A549 (cell line): ENCODE data around the gene NR2C2. TPM values are rescaled to one million over a fixed set of nuclear protein-coding genes. Genes with fewer than 3 reads are reported as not detected.

Experiments
- ATAC-seq, 2 experiments: fragments of 200-7000 bp in 1 of 2; fragments of >200 bp in 1 of 2; cut with Nextera tagmentation in 1 of 2; cut with Tn5 transposase in 1 of 2; 3 replicates each; pipeline versions ENCODE4 v1.8.0 to v1.9.1; 2018 to 2020; ENCODE audit warnings: mild to moderate bottlenecking in 1 of 2, moderate library complexity in 1 of 2
- CTCF ChIA-PET: fragments of 300-600 bp; sonication (Branson Sonifier 250); formaldehyde crosslinking; extraction: SDS; loops from one replicate; lab custom pipeline; 2021; ENCODE audit warnings: antibody characterized with exemption, inconsistent platforms; lab: Yijun Ruan, JAX
- POLR2A ChIA-PET: fragments of 350-600 bp; formaldehyde crosslinking; extraction: SDS; loops from one replicate; lab custom pipeline; 2021; ENCODE audit warnings: antibody characterized with exemption, inconsistent platforms; lab: Yijun Ruan, JAX
- DNase-seq, 2 experiments: peaks; one replicate each; pipeline versions ENCODE4 v3.0.0 to v3.0.0-alpha.2; 2011 to 2016; ENCODE audit warnings: low read depth in 1 of 2, low spot score in 1 of 2
- FAIRE-seq: peaks from 2 replicates; lab custom pipeline; 2011; peaks lifted over from hg19 to GRCh38; lab: Jason Lieb, UNC
- H3K27ac ChIP-seq, 2 experiments: fragments of >200 bp; sonication (Bioruptor Twin); formaldehyde crosslinking; 3 replicates each; pipeline ENCODE4 v1.5.1; 2016 to 2017
- H3K4me1 ChIP-seq: fragments of >200 bp; sonication (Bioruptor Twin); formaldehyde crosslinking; 3 replicates; pipeline ENCODE4 v1.6.1; 2016
- H3K4me2 ChIP-seq: fragments of >200 bp; sonication (Bioruptor Twin); formaldehyde crosslinking; 3 replicates; pipeline ENCODE4 v1.6.1; 2016
- H3K4me3 ChIP-seq: fragments of >200 bp; sonication (Bioruptor Twin); formaldehyde crosslinking; 3 replicates; pipeline ENCODE4 v1.5.1; 2016
- H3K9me3 ChIP-seq: fragments of >200 bp; sonication (Bioruptor Twin); formaldehyde crosslinking; 3 replicates; pipeline ENCODE4 v1.6.1; 2016
- CBX2 ChIP-seq: fragments of 200-600 bp; sonication (generic); IDR thresholded peaks from 2 replicates; pipeline ENCODE4 v1.6.1; 2016; ENCODE audit warnings: low read depth, mild to moderate bottlenecking, borderline replicate concordance
- EHMT2 ChIP-seq: fragments of 200-600 bp; sonication (generic); IDR thresholded peaks from 2 replicates; pipeline ENCODE4 v1.6.1; 2016; ENCODE audit warnings: antibody characterized with exemption, low read depth, mild to moderate bottlenecking, moderate library complexity
- EP300 ChIP-seq, 2 experiments: fragments of >200 bp; sonication (Bioruptor Twin); formaldehyde crosslinking; IDR thresholded peaks; 2 replicates in 1 of 2; 3 replicates in 1 of 2; pipeline ENCODE4 v1.6.1; 2016 to 2017
- FOSL2 ChIP-seq, 2 experiments: fragments of 450-650 bp in 1 of 2; fragments of >200 bp in 1 of 2; sonication (Bioruptor Twin) in 1 of 2; formaldehyde crosslinking; IDR thresholded peaks; 2 replicates each; pipeline versions ENCODE4 v1.5.0 to v1.6.1; 2016 to 2020; ENCODE audit warnings: mild to moderate bottlenecking in 1 of 2, moderate library complexity in 1 of 2
- FOXS1 ChIP-seq: fragments of 250-450 bp; sonication (Bioruptor Pico); IDR thresholded peaks from 2 replicates; pipeline ENCODE4 v1.5.0; 2020; ENCODE audit warnings: mild to moderate bottlenecking, moderate library complexity
- HDAC2 ChIP-seq: fragments of 200-600 bp; sonication (generic); IDR thresholded peaks from 2 replicates; pipeline ENCODE4 v1.6.1; 2016
- HOXB5 ChIP-seq: fragments of 250-450 bp; sonication (Bioruptor Pico); IDR thresholded peaks from 2 replicates; pipeline ENCODE4 v1.5.0; 2020; ENCODE audit warnings: mild to moderate bottlenecking, moderate library complexity
- JUNB ChIP-seq: fragments of >200 bp; sonication (Bioruptor Twin); formaldehyde crosslinking; IDR thresholded peaks from 2 replicates; pipeline ENCODE4 v1.6.1; 2016
- KDM1A ChIP-seq: fragments of 200-600 bp; sonication (generic); IDR thresholded peaks from 2 replicates; pipeline ENCODE4 v1.6.1; 2016; ENCODE audit warnings: low read depth, mild to moderate bottlenecking
- MAFK ChIP-seq: fragments of 450-650 bp; IDR thresholded peaks from 2 replicates; pipeline ENCODE4 v1.6.1; 2014; ENCODE audit not compliant: partially characterized antibody
- MAX ChIP-seq: IDR thresholded peaks from 2 replicates; pipeline ENCODE4 v1.6.1; 2012
- NR3C1 ChIP-seq: fragments of >200 bp; sonication (Bioruptor Twin); formaldehyde crosslinking; IDR thresholded peaks from 3 replicates; pipeline ENCODE4 v1.6.1; 2017
- RFX5 ChIP-seq: fragments of 450-650 bp; IDR thresholded peaks from 2 replicates; pipeline ENCODE4 v1.7.1; 2014; ENCODE audit warnings: antibody characterized with exemption, mild to moderate bottlenecking, moderate library complexity
- SMC3 ChIP-seq: fragments of >200 bp; sonication (Bioruptor Twin); formaldehyde crosslinking; IDR thresholded peaks from 3 replicates; pipeline ENCODE4 v1.6.1; 2018; ENCODE audit warnings: inconsistent platforms
- SREBF2 ChIP-seq: fragments of 450-650 bp; IDR thresholded peaks from 2 replicates; pipeline ENCODE4 v1.6.1; 2014; ENCODE audit warnings: mild to moderate bottlenecking, moderate library complexity
- TFCP2L1 ChIP-seq: fragments of 250-450 bp; sonication (Bioruptor Pico); IDR thresholded peaks from 2 replicates; pipeline ENCODE4 v1.5.0; 2021; ENCODE audit warnings: mild to moderate bottlenecking
- ZNF302 ChIP-seq: fragments of 250-450 bp; sonication (Bioruptor Pico); IDR thresholded peaks from 2 replicates; pipeline ENCODE4 v1.9.0; 2021; ENCODE audit warnings: inconsistent platforms, mild to moderate bottlenecking, moderate library complexity
- WGBS: methylation state at CpG from one replicate; pipeline ENCODE4 v1.1.6; 2017; ENCODE audit errors: missing lambda C conversion rate; 5-methylcytosine and 5-hydroxymethylcytosine counted together
- polyA plus RNA-seq, 4 experiments: library from polyadenylated mRNA; depleted of rRNA in 3 of 4; stranded (reverse); fragments of >200 nt; fragmentation: RNase III in 1 of 4; extraction: RNeasy Plus Mini Kit Qiagen cat#74134 plus additional on column Dnase treatment in 1 of 4; gene quantifications; 2 replicates in 3 of 4; 3 replicates in 1 of 4; pipeline ENCODE4 v1.2.3, GENCODE V29; 2011 to 2017
- TF ChIP-seq, protein P1 (sequence below): fragments of 200-600 bp; sonication (generic); IDR thresholded peaks from 2 replicates; pipeline ENCODE4 v1.6.1; 2016; ENCODE audit warnings: antibody characterized with exemption, mild to moderate bottlenecking, moderate library complexity
- TF ChIP-seq, protein P2 (sequence below): fragments of >200 bp; sonication (Bioruptor Twin); formaldehyde crosslinking; IDR thresholded peaks from 3 replicates; pipeline ENCODE4 v1.6.1; 2016

NR2C2 gene
- polyA plus RNA-seq, 2 of the 4 experiments (the other 2 are of a cell fraction): 14.6 to 20.2 TPM

DNA sequence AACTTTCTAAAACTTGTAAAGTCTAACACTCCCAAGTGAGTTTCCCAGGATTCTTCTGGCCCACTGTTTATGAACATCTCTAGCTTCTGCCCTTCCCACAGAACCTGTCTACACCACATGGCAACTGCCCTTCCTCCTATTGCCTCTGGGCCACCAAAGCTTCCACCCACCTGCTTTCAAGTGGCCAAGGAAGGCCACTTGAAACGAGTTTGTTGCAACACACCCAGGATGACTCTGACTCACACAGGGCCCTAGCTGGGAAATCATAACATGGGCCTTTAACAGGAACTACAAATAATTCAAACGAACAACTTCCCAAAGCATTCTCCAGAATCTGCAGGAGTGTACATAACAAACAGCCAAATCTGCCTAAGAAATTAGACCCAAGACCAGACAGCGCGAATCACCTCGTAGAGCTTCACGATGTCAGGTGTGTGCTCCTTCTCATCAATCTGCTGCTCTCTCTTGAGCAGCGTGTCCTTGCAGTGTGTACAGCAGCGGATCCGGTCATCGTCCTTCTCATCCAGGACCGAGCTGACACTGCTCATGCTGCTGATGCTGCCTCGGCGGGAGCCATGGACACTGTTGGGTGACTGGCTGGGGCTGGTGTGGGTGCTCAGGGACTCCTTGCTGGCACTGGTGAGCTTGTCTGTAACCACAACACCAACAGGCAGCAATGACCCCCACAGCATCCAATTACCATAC, 134.7 kb downstream of the NR2C2 start:
- no peak for DNase-seq
- CTCF ChIA-PET: interaction anchor here (0.7 to 1.7 kb wide), 5 partner anchors 9 to 323 kb away, joined by 3 to 4 read pairs (median 4); no protein-coding TSS in a partner anchor
- Histone ChIP-seq H3K9me3 (no peaks in the 10 kb centered on the region), H3K27ac (no peak overlapping the region), H3K4me3 (no peak overlapping the region)
- peak in 1 of 2 experiments; percentile 58; a peak in 2 of 6 replicates for ATAC-seq
- POLR2A ChIA-PET: interaction anchor here (1.5 kb wide), 1 partner anchor 17 kb away, joined by 5 read pairs; the partner anchor contains the start of gene RBSN
- TF ChIP-seq RFX5 (no peak), EHMT2 (no peak), SREBF2 (no peak), MAX (no peak), CBX2 (no peak), SMC3 (no peak), ZNF302 (CRISPR knock-in tag) (no peak), TFCP2L1 (no peak), HOXB5 (CRISPR knock-in tag) (no peak), FOXS1 (CRISPR knock-in tag) (no peak), NR3C1 (no peak)
- TF ChIP-seq, all 56 proteins: peak for 0
- Histone ChIP-seq H3K4me2 (no peak overlapping the region), H3K4me1 (no peaks in the 10 kb centered on the region)
- 84% methylated on average over 13 of the region's 13 CpGs for WGBS
- no peak for FAIRE-seq

DNA sequence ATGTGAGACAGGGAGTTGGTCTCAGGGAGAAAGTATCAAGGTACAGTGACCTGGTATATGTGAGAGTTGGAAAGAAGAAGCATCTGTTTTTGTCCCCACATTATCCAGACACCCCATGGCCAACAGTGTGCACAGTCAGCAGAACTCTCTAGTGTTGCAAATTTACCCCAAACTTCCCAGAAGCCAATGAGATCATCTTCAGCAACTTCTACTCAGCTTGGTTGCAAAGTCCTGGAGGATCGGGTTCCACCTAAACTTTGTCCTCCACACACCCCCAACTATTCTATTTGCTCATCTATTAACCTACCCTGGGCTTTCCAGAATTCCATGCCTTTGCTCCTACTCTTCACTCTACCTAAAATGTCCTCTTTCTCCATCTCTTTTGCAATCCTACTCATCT, 135.9 kb downstream of the NR2C2 start:
- Histone ChIP-seq H3K4me3 (no peak overlapping the region), H3K9me3 (no peaks in the 10 kb centered on the region), H3K4me2 (no peak overlapping the region), H3K4me1 (no peaks in the 10 kb centered on the region), H3K27ac (no peak overlapping the region)
- POLR2A ChIA-PET: interaction anchor here (0.5 kb wide), 1 partner anchor 64 kb away, joined by 3 read pairs; no protein-coding TSS in a partner anchor
- no peak for FAIRE-seq
- no peak for ATAC-seq
- WGBS: 100% methylated on average over 1 of the region's 1 CpG
- TF ChIP-seq KDM1A: no peak
- TF ChIP-seq, protein P1, sequence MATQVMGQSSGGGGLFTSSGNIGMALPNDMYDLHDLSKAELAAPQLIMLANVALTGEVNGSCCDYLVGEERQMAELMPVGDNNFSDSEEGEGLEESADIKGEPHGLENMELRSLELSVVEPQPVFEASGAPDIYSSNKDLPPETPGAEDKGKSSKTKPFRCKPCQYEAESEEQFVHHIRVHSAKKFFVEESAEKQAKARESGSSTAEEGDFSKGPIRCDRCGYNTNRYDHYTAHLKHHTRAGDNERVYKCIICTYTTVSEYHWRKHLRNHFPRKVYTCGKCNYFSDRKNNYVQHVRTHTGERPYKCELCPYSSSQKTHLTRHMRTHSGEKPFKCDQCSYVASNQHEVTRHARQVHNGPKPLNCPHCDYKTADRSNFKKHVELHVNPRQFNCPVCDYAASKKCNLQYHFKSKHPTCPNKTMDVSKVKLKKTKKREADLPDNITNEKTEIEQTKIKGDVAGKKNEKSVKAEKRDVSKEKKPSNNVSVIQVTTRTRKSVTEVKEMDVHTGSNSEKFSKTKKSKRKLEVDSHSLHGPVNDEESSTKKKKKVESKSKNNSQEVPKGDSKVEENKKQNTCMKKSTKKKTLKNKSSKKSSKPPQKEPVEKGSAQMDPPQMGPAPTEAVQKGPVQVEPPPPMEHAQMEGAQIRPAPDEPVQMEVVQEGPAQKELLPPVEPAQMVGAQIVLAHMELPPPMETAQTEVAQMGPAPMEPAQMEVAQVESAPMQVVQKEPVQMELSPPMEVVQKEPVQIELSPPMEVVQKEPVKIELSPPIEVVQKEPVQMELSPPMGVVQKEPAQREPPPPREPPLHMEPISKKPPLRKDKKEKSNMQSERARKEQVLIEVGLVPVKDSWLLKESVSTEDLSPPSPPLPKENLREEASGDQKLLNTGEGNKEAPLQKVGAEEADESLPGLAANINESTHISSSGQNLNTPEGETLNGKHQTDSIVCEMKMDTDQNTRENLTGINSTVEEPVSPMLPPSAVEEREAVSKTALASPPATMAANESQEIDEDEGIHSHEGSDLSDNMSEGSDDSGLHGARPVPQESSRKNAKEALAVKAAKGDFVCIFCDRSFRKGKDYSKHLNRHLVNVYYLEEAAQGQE: no peak
- no peak for TF ChIP-seq JUNB
- no peak for TF ChIP-seq FOSL2 (IDR thresholded peaks at IDR 0.05)
- TF ChIP-seq FOSL2 (CRISPR knock-in tag; IDR thresholded peaks at IDR 0.05): no peak
- no peak for TF ChIP-seq SMC3
- no peak for TF ChIP-seq HDAC2
- peak; percentile 58 for TF ChIP-seq MAFK
- no peak for TF ChIP-seq EP300 (IDR thresholded peaks at IDR 0.05)
- CTCF ChIA-PET: interaction anchor here (0.9 kb wide), 1 partner anchor 14 kb away, joined by 3 read pairs; no protein-coding TSS in a partner anchor
- DNase-seq: no peak

DNA sequence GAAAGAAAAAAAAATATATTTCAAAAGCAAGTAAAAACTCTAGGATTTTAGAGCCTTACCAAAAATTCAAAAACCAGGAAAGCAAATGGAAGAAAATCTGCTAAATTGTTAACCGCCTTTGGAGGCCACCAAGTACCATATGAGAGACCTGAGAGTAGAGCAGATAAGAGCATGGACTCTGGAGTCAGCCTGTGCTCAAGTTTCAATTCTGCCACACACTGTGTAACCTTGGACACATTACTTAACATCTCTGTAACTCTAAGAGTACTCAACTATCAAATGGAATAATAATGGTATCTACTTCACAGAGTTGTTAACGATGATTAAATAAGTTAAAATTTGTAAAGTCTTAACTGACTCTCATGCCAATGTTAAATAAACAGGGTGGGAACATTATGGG, 138.9 kb downstream of the NR2C2 start:
- TF ChIP-seq, protein P2, sequence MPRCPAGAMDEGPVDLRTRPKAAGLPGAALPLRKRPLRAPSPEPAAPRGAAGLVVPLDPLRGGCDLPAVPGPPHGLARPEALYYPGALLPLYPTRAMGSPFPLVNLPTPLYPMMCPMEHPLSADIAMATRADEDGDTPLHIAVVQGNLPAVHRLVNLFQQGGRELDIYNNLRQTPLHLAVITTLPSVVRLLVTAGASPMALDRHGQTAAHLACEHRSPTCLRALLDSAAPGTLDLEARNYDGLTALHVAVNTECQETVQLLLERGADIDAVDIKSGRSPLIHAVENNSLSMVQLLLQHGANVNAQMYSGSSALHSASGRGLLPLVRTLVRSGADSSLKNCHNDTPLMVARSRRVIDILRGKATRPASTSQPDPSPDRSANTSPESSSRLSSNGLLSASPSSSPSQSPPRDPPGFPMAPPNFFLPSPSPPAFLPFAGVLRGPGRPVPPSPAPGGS: no peak
- Histone ChIP-seq H3K4me2 (no peak overlapping the region), H3K4me1 (no peaks in the 10 kb centered on the region), H3K27ac (no peak overlapping the region), H3K9me3 (no peaks in the 10 kb centered on the region), H3K4me3 (no peak overlapping the region)
- no peak for ATAC-seq
- WGBS: 90% methylated on average over 2 of the region's 2 CpGs
- CTCF ChIA-PET: interaction anchor here (0.9 to 2.9 kb wide), 2 partner anchors 18 to 22 kb away, joined by 3 to 11 read pairs; no protein-coding TSS in a partner anchor
- POLR2A ChIA-PET: interaction anchor here (0.6 kb wide), 2 partner anchors 13 to 176 kb away, joined by 3 to 4 read pairs; partner anchors contain the start of gene RBSN
- FAIRE-seq: no peak
- DNase-seq: no peak
